ENCODE data around the gene FOXL1. TPM values are rescaled to one million over a fixed set of nuclear protein-coding genes. Genes with fewer than 3 reads are reported as not detected.

FOXL1 gene
- total and polyA plus RNA-seq, 9 of the 15 experiments (the other 6 are each of a cell fraction or from before 2014, with no cell fraction given), result not detected

GRCh38 chr16:86625029-86625428 lies 46.7 kb downstream of the FOXL1 start (continued):
- TF ChIP-seq HMGXB4 (CRISPR knock-in tag; IDR thresholded peaks at IDR 0.05), result no peak
- no peak for TF ChIP-seq ZNF274 (IDR thresholded peaks at IDR 0.05; ENCODE audit: borderline replicate concordance, low read depth, low read length)
- no peak for TF ChIP-seq NR2C1 (IDR thresholded peaks at IDR 0.05)
- TF ChIP-seq NR2C1 (tag; IDR thresholded peaks at IDR 0.05), result no peak
- no peak for TF ChIP-seq THRAP3 (IDR thresholded peaks at IDR 0.05; ENCODE audit: borderline replicate concordance)
- TF ChIP-seq HBP1 (CRISPR knock-in tag; IDR thresholded peaks at IDR 0.05), result no peak
- TF ChIP-seq ZNF583 (CRISPR knock-in tag; IDR thresholded peaks at IDR 0.05), result no peak
- no peak for TF ChIP-seq CHD4 (IDR thresholded peaks at IDR 0.05; ENCODE audit: insufficient read depth, insufficient replicate concordance, low read depth, low read length, poor library complexity, severe bottlenecking)

- no peak overlapping the region for H2AFZ ChIP-seq (ENCODE audit: low read depth, low read length)
- DNase-seq (ENCODE audit: extremely low read depth in 1 of 4, low spot score in 3 of 4) (no peak), ATAC-seq (no peak), FAIRE-seq (no peak)
- H3K36me3 ChIP-seq (ENCODE audit: control insufficient read depth, insufficient read depth, low read length), result no peaks in the 10 kb centered on the region
- ChIA-PET POLR2A (no interaction called here), CTCF (ENCODE audit: low intra/inter-chr PET ratio) (no interaction called here)
- peaks cover 34 to 65% of the 10 kb centered on the region in 2 experiments for H3K27me3 ChIP-seq (ENCODE audit: control insufficient read depth in 2 of 2, insufficient read depth in 2 of 2, low read length in 2 of 2)
- no peak overlapping the region for H3K9ac ChIP-seq (ENCODE audit: insufficient read depth in 1 of 2, low read depth in 2 of 2, low read length in 2 of 2)
- 0% methylated on average over 7 of the region's 7 CpGs for WGBS (ENCODE audit: insufficient coverage, low coverage, missing lambda C conversion rate)
- no TSS peak for BruUV-seq (replicated peaks)
- H3K79me2 ChIP-seq (ENCODE audit: control insufficient read depth, insufficient read depth, low read length), result no peaks in the 10 kb centered on the region
- H3K9me3 ChIP-seq (replicated peaks; ENCODE audit: control insufficient read depth, insufficient read depth, low read depth, low read length), result no peaks in the 10 kb centered on the region
- intact Hi-C loops (cut with micrococcal nuclease) (no loop called here), in situ Hi-C loops (cut with MboI) (no loop called here)
- H3K4me1 ChIP-seq (replicated peaks in 1 of 2; ENCODE audit: control insufficient read depth in 2 of 2, insufficient read depth in 2 of 2, low read length in 2 of 2), result no peaks in the 10 kb centered on the region
- no peak overlapping the region for H3K27ac ChIP-seq (ENCODE audit: extremely low read depth, low read depth, low read length)
- H3K4me3 ChIP-seq, result no peak overlapping the region
- no peak overlapping the region for H3K4me2 ChIP-seq (ENCODE audit: insufficient read depth, low read length)
- 0 out of 2 replicates have a peak, but pooled peaks cover 10% of the 10 kb centered on the region for H4K20me1 ChIP-seq (replicated peaks; ENCODE audit: control insufficient read depth, insufficient read depth, low read length)
- TF ChIP-seq ZSCAN32 (CRISPR knock-in tag; IDR thresholded peaks at IDR 0.05) (no peak), MYBL2 (IDR thresholded peaks at IDR 0.05; ENCODE audit: low read depth) (no peak), MYBL2 (CRISPR knock-in tag; IDR thresholded peaks at IDR 0.05; ENCODE audit: borderline replicate concordance) (no peak), GATAD2A (IDR thresholded peaks at IDR 0.05) (no peak)
- H3K9me1 ChIP-seq (ENCODE audit: control insufficient read depth, insufficient read depth, low read length), result no peaks in the 10 kb centered on the region
Observed at GRCh38 chr16:86625821-86626220, 47.5 kb downstream of the FOXL1 start.

Measured in K562 (cell line).